IPS-NIHi7 (cell line): ENCODE data around the gene HOGA1.

Experiments
- DNase-seq: peaks from one replicate; pipeline ENCODE4 v3.0.0; 2012; ENCODE audit warnings: mixed read lengths; ENCODE audit errors: extremely low spot score

HOGA1 gene

GRCh38 chr10:97584060-97584797, at the start of gene HOGA1:
TSS of gene HOGA1 (plus strand) at chr10:97584389. CDS start at chr10:97584704, 315 bp downstream.
- DNase-seq = peak; percentile 76

- peak; percentile 82 for DNase-seq
Observed at GRCh38 chr10:97534746-97535367, 49.3 kb upstream of the HOGA1 start.

GRCh38 chr10:97537186-97537869, 46.9 kb upstream of the HOGA1 start:
- no peak for DNase-seq

GRCh38 chr10:97538411-97538810, 45.8 kb upstream of the HOGA1 start:
- DNase-seq = no peak

- DNase-seq = no peak
Observed at GRCh38 chr10:97538839-97539238, 45.4 kb upstream of the HOGA1 start.

- peak; percentile 72 for DNase-seq
Observed at GRCh38 chr10:97539523-97540200, 44.5 kb upstream of the HOGA1 start.

- DNase-seq = no peak
Observed at GRCh38 chr10:97540669-97541500, 43.3 kb upstream of the HOGA1 start.

GRCh38 chr10:97542169-97543024, 41.8 kb upstream of the HOGA1 start:
- DNase-seq = peak; percentile 63

GRCh38 chr10:97543025-97543546, 41.1 kb upstream of the HOGA1 start:
- peak; percentile 56 for DNase-seq

- no peak for DNase-seq
Observed at GRCh38 chr10:97546456-97547270, 37.5 kb upstream of the HOGA1 start.

GRCh38 chr10:97547271-97547600, 37.0 kb upstream of the HOGA1 start:
- DNase-seq = no peak

- no peak for DNase-seq
Observed at GRCh38 chr10:97547962-97548361, 36.2 kb upstream of the HOGA1 start.

- DNase-seq = no peak
Observed at GRCh38 chr10:97548828-97549455, 35.2 kb upstream of the HOGA1 start.

GRCh38 chr10:97549587-97550322, 34.4 kb upstream of the HOGA1 start:
- DNase-seq = no peak

- no peak for DNase-seq
Observed at GRCh38 chr10:97550336-97551149, 33.6 kb upstream of the HOGA1 start.

- DNase-seq = no peak
Observed at GRCh38 chr10:97551271-97551670, 32.9 kb upstream of the HOGA1 start.

- peak; percentile 86 for DNase-seq
Observed at GRCh38 chr10:97553575-97554031, 30.6 kb upstream of the HOGA1 start.
